AG10803 (cell line): ENCODE results near the gene XNDC1N.
"Not testable (repeated sequence)": the region's sequence is repeated elsewhere in the genome, so short reads cannot be mapped to it uniquely, and the experiment has no call there.

Experiments
- DNase-seq: peaks from one replicate; pipeline ENCODE4 v3.0.0; 2010; ENCODE audit warnings: low read depth
- H3K4me3 ChIP-seq: 2 replicates; pipeline ENCODE4 v1.5.1; 2011; ENCODE audit warnings: mild to moderate bottlenecking, low read length, control low read depth
- CTCF ChIP-seq: conservative IDR thresholded peaks from 2 replicates; pipeline ENCODE4 v1.5.1; 2011; ENCODE audit warnings: mild to moderate bottlenecking, low read length, control low read depth, inconsistent platforms

XNDC1N gene

GRCh38 chr11:71914617-71915189 lies 13.7 kb downstream of the XNDC1N start:
- H3K4me3 ChIP-seq, result no peak overlapping the region
- no peak for TF ChIP-seq CTCF
- no peak for DNase-seq

- H3K4me3 ChIP-seq, result no peak overlapping the region
- DNase-seq, result peak; percentile 92
- no peak for TF ChIP-seq CTCF
These were observed 14.5 kb downstream of the XNDC1N start for GRCh38 chr11:71913756-71914526.

- not testable (repeated sequence) for H3K4me3 ChIP-seq, DNase-seq
These were observed 16.4 kb downstream of the XNDC1N start for GRCh38 chr11:71911986-71912340.

- not testable (repeated sequence) for DNase-seq, H3K4me3 ChIP-seq
These were observed 16.9 kb downstream of the XNDC1N start for GRCh38 chr11:71911321-71911985.

GRCh38 chr11:71910775-71911174 lies 17.6 kb downstream of the XNDC1N start:
- DNase-seq, H3K4me3 ChIP-seq: not testable (repeated sequence)

GRCh38 chr11:71908218-71908617 lies 20.2 kb downstream of the XNDC1N start:
- TF ChIP-seq CTCF, result no peak
- no peak for DNase-seq
- no peak overlapping the region for H3K4me3 ChIP-seq

- peak; percentile 61 for DNase-seq
- not testable (repeated sequence) for H3K4me3 ChIP-seq
These were observed 27.3 kb downstream of the XNDC1N start for GRCh38 chr11:71901137-71901536.

GRCh38 chr11:71895961-71896360 lies 32.4 kb downstream of the XNDC1N start:
- no peak for DNase-seq
- H3K4me3 ChIP-seq, result no peak overlapping the region
- TF ChIP-seq CTCF, result no peak

GRCh38 chr11:71889181-71889872 lies 39.1 kb downstream of the XNDC1N start:
- not testable (repeated sequence) for DNase-seq, H3K4me3 ChIP-seq

GRCh38 chr11:71888335-71889010 lies 39.9 kb downstream of the XNDC1N start:
- DNase-seq, H3K4me3 ChIP-seq: not testable (repeated sequence)

- H3K4me3 ChIP-seq, DNase-seq: not testable (repeated sequence)
These were observed 42.6 kb downstream of the XNDC1N start for GRCh38 chr11:71885806-71886205.
